Gastroesophageal sphincter (tissue), 4 donors: Measurements from ENCODE around the gene HSPE1. TPM values are rescaled to one million over a fixed set of nuclear protein-coding genes. Genes with fewer than 3 reads are reported as not detected.
A peak's percentile ranks its signal among the peaks of the same experiment; 100 is the strongest.

Experiments
- ATAC-seq: fragments of 150-250 bp; one replicate; pipeline ENCODE4 v1.9.1; 2016; ENCODE audit warnings: mild to moderate bottlenecking, moderate library complexity
- H3K27ac ChIP-seq, 4 donors: fragments of 200-600 bp; sonication (generic) in 3 of 4; 1 replicate in 3 of 4; 2 replicates in 1 of 4; pipeline ENCODE4 v1.5.1; 2016 to 2019
- H3K27me3 ChIP-seq: fragments of 200-600 bp; sonication (generic); one replicate; pipeline ENCODE4 v1.5.1; 2019
- H3K36me3 ChIP-seq, 2 donors: fragments of 200-600 bp; sonication (generic); one replicate each; pipeline ENCODE4 v1.5.1; 2019; ENCODE audit warnings: control low read depth in 1 of 2
- H3K4me1 ChIP-seq, 3 donors: fragments of 200-600 bp; sonication (generic); 1 replicate in 2 of 3; 2 replicates in 1 of 3; pipeline ENCODE4 v1.5.1; 2016 to 2019; ENCODE audit warnings: control low read depth in 2 of 3
- H3K4me3 ChIP-seq, 2 donors: fragments of 200-600 bp; sonication (generic); one replicate each; pipeline ENCODE4 v1.5.1; 2019; ENCODE audit warnings: mild to moderate bottlenecking in 1 of 2, moderate library complexity in 1 of 2
- H3K9me3 ChIP-seq, 3 donors: fragments of 200-600 bp; sonication (generic); one replicate each; pipeline ENCODE4 v1.5.1; 2017 to 2019; ENCODE audit warnings: control low read depth in 2 of 3
- CTCF ChIP-seq, 4 experiments: fragments of 200-600 bp in 2 of 4; fragments of 450-650 bp in 2 of 4; sonication (generic) in 1 of 4; IDR thresholded peaks; one replicate each; pipeline ENCODE4 v1.5.1; 2017 to 2019; ENCODE audit warnings: antibody characterized with exemption in 4 of 4, mild to moderate bottlenecking in 2 of 4, moderate library complexity in 2 of 4
- EP300 ChIP-seq: sonication (generic); formaldehyde crosslinking; IDR thresholded peaks from one replicate; pipeline ENCODE4 v1.6.1; 2017; ENCODE audit warnings: antibody characterized with exemption, mild to moderate bottlenecking
- POLR2A ChIP-seq, 2 donors: fragments of 450-650 bp; IDR thresholded peaks; one replicate each; pipeline ENCODE4 v1.6.1; 2017; ENCODE audit warnings: antibody characterized with exemption in 2 of 2, mild to moderate bottlenecking in 2 of 2, moderate library complexity in 1 of 2
- POLR2AphosphoS5 ChIP-seq: sonication (generic); formaldehyde crosslinking; IDR thresholded peaks from one replicate; pipeline ENCODE4 v1.6.1; 2017; ENCODE audit warnings: antibody characterized with exemption
- WGBS, 2 donors: methylation state at CpG; one replicate each; pipeline ENCODE4 v1.1.5; 2018; ENCODE audit warnings: low coverage in 1 of 2; 5-methylcytosine and 5-hydroxymethylcytosine counted together
- total RNA-seq, 4 donors: library from RNA; depleted of rRNA; stranded (reverse); fragments of >200 nt; gene quantifications; one replicate each; pipeline ENCODE4 v1.1.0, GENCODE V29; 2016

The HSPE1 gene
- total RNA-seq, 4 donors from 2014 or later: 59.3 to 91.3 (median 74.0) TPM

- Histone ChIP-seq H3K4me1 (peaks cover 0 to 49% (median 0%) of the 10 kb centered on the region in 3 donors), H3K27ac (peak overlapping the region; percentile 90 to 99 (median 98)), H3K36me3 (no peaks in the 10 kb centered on the region), H3K4me3 (peak overlapping the region; percentile 65 to 69), H3K9me3 (no peaks in the 10 kb centered on the region), H3K27me3 (no peaks in the 10 kb centered on the region)
- WGBS, 2 donors: 0 to 2% methylated on average over 7 to 11 of the region's 11 CpGs
- TF ChIP-seq POLR2AphosphoS5: peak; percentile 73
- peak in 1 of 4 experiments; percentile 1 for TF ChIP-seq CTCF (IDR thresholded peaks at IDR 0.05)
- TF ChIP-seq EP300: no peak
- peak in 1 of 2 donors; percentile 26 for TF ChIP-seq POLR2A (IDR thresholded peaks at IDR 0.05)
- ATAC-seq: peak; percentile 71
Observed at GRCh38 chr2:197453914-197454398, 46.2 kb upstream of the HSPE1 start.

- Histone ChIP-seq H3K27me3 (no peaks in the 10 kb centered on the region), H3K27ac (peak overlapping the region in 2 of 4 donors; percentile 97 to 98), H3K4me3 (peak overlapping the region in 1 of 2 donors; percentile 69), H3K4me1 (peaks cover 0 to 52% (median 0%) of the 10 kb centered on the region in 3 donors), H3K36me3 (peaks cover 0 to 2% of the 10 kb centered on the region in 2 donors), H3K9me3 (no peaks in the 10 kb centered on the region)
- WGBS, 2 donors: 50 to 64% methylated on average over 1 to 2 of the region's 2 CpGs
- no peak for ATAC-seq
- no peak for TF ChIP-seq POLR2A (IDR thresholded peaks at IDR 0.05)
- no peak for TF ChIP-seq POLR2AphosphoS5
- no peak for TF ChIP-seq CTCF (IDR thresholded peaks at IDR 0.05)
- TF ChIP-seq EP300: no peak
Observed at GRCh38 chr2:197454923-197455322, 45.3 kb upstream of the HSPE1 start.

GRCh38 chr2:197455428-197455827 lies 44.8 kb upstream of the HSPE1 start:
- 83 to 100% methylated on average over 1 of the region's 1 CpG for WGBS, 2 donors
- Histone ChIP-seq H3K36me3 (peaks cover 0 to 7% of the 10 kb centered on the region in 2 donors), H3K4me3 (no peak overlapping the region), H3K4me1 (peaks cover 0 to 56% (median 0%) of the 10 kb centered on the region in 3 donors), H3K27ac (no peak overlapping the region), H3K27me3 (no peaks in the 10 kb centered on the region), H3K9me3 (no peaks in the 10 kb centered on the region)
- TF ChIP-seq EP300 (no peak), POLR2A (IDR thresholded peaks at IDR 0.05) (no peak), CTCF (IDR thresholded peaks at IDR 0.05) (no peak), POLR2AphosphoS5 (no peak)
- ATAC-seq: no peak

GRCh38 chr2:197460649-197461048 lies 39.5 kb upstream of the HSPE1 start:
- Histone ChIP-seq H3K4me3 (no peak overlapping the region), H3K27me3 (no peaks in the 10 kb centered on the region), H3K27ac (peak overlapping the region in 1 of 4 donors; percentile 32), H3K4me1 (peaks cover 0 to 51% (median 7%) of the 10 kb centered on the region in 3 donors), H3K9me3 (no peaks in the 10 kb centered on the region), H3K36me3 (peaks cover 0 to 54% of the 10 kb centered on the region in 2 donors)
- WGBS, 2 donors: 67 to 72% methylated on average over 4 of the region's 4 CpGs
- TF ChIP-seq POLR2A (IDR thresholded peaks at IDR 0.05) (no peak), POLR2AphosphoS5 (no peak), CTCF (IDR thresholded peaks at IDR 0.05) (no peak)
- no peak for ATAC-seq

GRCh38 chr2:197461057-197461456 lies 39.1 kb upstream of the HSPE1 start:
- Histone ChIP-seq H3K36me3 (peaks cover 0 to 58% of the 10 kb centered on the region in 2 donors), H3K27me3 (no peaks in the 10 kb centered on the region), H3K9me3 (no peaks in the 10 kb centered on the region), H3K4me3 (no peak overlapping the region), H3K4me1 (peaks cover 0 to 47% (median 7%) of the 10 kb centered on the region in 3 donors), H3K27ac (peak overlapping the region in 1 of 4 donors; percentile 32)
- WGBS, 2 donors: 35% methylated on average over 2 of the region's 2 CpGs; no CpG with 5 or more reads in 1 of the 2 donors
- TF ChIP-seq POLR2A (IDR thresholded peaks at IDR 0.05): no peak
- peak; percentile 70 for ATAC-seq
